GM18507 (cell line): ENCODE results near the gene C4A.
A peak's percentile ranks its signal among the peaks of the same experiment; 100 is the strongest.
"Not testable (repeated sequence)": the region's sequence is repeated elsewhere in the genome, so short reads cannot be mapped to it uniquely, and the experiment has no call there.

Experiments
- DNase-seq: peaks from one replicate; pipeline ENCODE4 v3.0.0; 2011; ENCODE audit warnings: low read depth; ENCODE audit not compliant: insufficient read length; ENCODE audit errors: extremely low spot score
- FAIRE-seq: peaks from 2 replicates; lab custom pipeline; 2011; peaks lifted over from hg19 to GRCh38; lab: Jason Lieb, UNC

The C4A gene

GRCh38 chr6:31981744-31982143 lies at the start of gene C4A:
Gene C4A (plus strand): TSS chr6:31982057. CDS start chr6:31982108, 51 bp downstream.
- DNase-seq, FAIRE-seq: not testable (repeated sequence)

- FAIRE-seq, DNase-seq: not testable (repeated sequence)
Observed at GRCh38 chr6:31932137-31932536, 49.7 kb upstream of the C4A start.

GRCh38 chr6:31933537-31933936 lies 48.3 kb upstream of the C4A start:
- DNase-seq (no peak), FAIRE-seq (no peak)

DNA sequence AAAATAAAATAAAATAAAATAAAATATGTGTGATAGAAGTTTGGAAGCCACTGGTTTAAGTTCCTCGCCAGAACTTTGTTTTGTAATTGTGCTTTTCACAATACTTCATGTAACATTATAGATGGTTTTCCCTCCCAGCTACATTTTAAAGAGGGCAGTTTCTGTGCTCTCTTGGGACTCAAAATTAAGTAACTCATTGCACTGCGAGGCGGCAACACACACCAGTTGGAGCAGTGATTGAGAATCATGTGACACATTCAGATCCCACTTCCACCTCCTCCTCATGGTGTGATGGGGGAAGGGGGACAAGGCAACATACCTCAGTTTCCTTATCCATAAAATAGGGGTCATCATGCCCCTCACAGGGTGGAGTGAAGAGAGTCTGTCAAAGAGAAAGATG lies 46.8 kb upstream of the C4A start:
- FAIRE-seq (no peak), DNase-seq (no peak)

DNA sequence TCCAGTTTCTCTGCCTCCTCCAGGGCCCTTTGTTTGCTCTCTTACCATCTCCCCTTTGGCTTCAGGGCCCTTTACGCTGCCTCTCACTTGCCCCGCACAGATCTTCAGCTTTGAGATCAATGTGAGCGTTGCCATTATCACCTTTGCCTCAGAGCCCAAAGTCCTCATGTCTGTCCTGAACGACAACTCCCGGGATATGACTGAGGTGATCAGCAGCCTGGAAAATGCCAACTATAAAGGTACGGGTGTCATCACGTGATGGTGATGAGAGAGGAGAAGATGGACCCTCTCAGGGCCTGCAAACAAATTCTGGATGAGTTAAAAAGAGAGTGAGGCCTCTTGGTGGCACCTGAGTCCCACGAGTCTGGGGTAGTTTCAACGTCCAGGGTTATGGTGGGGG lies 46.0 kb upstream of the C4A start:
- no peak for FAIRE-seq

DNA sequence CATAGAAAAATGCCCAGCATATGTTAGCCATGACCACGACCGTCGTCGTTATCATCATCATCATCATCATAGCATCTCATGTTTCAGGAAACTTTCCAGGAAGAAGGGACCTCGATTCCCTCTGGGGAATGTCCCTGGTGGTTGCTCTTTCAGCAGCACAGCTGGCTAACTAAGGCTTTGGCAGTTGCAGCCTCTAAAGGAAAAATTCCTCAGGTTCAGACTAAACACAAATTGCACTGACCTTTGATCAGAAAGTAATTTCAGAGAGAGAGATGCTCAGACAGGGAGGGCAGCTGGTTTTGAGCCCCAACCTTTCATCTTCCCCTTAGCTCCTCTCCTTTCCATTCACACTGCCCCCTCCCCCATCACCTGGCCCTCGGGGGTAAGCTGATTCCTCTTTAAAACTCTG lies 41.6 kb upstream of the C4A start:
- no peak for FAIRE-seq
- DNase-seq: no peak

More for the DNA sequence above, 46.0 kb upstream of the C4A start:
- no peak for DNase-seq

- DNase-seq (no peak), FAIRE-seq (no peak)
Observed at GRCh38 chr6:31943742-31944141, 38.1 kb upstream of the C4A start.

DNA sequence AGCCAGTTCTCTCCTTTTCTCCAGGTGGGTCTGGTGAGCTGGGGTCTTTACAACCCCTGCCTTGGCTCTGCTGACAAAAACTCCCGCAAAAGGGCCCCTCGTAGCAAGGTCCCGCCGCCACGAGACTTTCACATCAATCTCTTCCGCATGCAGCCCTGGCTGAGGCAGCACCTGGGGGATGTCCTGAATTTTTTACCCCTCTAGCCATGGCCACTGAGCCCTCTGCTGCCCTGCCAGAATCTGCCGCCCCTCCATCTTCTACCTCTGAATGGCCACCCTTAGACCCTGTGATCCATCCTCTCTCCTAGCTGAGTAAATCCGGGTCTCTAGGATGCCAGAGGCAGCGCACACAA lies 36.7 kb upstream of the C4A start:
- FAIRE-seq: no peak

DNA sequence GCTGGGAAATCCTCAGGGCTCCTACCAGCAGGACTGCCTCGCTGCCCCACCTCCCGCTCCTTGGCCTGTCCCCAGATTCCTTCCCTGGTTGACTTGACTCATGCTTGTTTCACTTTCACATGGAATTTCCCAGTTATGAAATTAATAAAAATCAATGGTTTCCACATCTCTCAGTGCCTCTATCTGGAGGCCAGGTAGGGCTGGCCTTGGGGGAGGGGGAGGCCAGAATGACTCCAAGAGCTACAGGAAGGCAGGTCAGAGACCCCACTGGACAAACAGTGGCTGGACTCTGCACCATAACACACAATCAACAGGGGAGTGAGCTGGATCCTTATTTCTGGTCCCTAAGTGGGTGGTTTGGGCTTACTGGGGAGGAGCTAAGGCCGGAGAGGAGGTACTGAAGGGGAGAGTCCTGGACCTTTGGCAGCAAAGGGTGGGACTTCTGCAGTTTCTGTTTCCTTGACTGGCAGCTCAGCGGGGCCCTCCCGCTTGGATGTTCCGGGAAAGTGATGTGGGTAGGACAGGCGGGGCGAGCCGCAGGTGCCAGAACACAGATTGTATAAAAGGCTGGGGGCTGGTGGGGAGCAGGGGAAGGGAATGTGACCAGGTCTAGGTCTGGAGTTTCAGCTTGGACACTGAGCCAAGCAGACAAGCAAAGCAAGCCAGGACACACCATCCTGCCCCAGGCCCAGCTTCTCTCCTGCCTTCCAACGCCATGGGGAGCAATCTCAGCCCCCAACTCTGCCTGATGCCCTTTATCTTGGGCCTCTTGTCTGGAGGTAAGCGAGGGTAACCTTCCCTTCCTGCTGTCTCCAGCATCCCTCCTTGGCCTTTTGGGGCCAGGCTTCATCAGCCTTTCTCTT lies 36.1 kb upstream of the C4A start, which contains the start of gene CFB:
Gene CFB, plus strand, starts transcription at position 589 of the 863 bp plus-strand sequence. Its CDS starts 127 bp downstream, at position 716.
- FAIRE-seq: no peak

More for the DNA sequence above, 36.7 kb upstream of the C4A start:
- no peak for DNase-seq

GRCh38 chr6:31946370-31946885 lies 35.4 kb upstream of the C4A start:
- FAIRE-seq: no peak
- DNase-seq: no peak

More for the DNA sequence above, 36.1 kb upstream of the C4A start, which contains the start of gene CFB:
- DNase-seq: no peak

GRCh38 chr6:31947070-31947675 lies 34.7 kb upstream of the C4A start:
- no peak for FAIRE-seq
- no peak for DNase-seq

- DNase-seq: no peak
- FAIRE-seq: no peak
Observed at GRCh38 chr6:31947864-31948263, 34.0 kb upstream of the C4A start.

DNA sequence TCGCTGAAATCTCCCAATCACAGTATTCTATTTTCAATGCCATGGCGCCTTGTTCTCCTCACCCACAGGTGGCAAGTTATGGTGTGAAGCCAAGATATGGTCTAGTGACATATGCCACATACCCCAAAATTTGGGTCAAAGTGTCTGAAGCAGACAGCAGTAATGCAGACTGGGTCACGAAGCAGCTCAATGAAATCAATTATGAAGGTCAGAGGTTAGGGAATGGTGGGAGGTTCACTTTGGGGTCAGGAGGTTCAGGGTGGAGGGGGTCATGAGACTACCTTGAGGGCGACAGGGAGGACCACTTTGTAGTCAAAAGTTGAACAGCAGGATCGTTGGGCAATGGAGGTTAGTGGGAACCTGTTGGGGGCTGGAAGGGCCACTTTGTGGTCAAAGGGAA lies 33.6 kb upstream of the C4A start:
- no peak for FAIRE-seq

DNA sequence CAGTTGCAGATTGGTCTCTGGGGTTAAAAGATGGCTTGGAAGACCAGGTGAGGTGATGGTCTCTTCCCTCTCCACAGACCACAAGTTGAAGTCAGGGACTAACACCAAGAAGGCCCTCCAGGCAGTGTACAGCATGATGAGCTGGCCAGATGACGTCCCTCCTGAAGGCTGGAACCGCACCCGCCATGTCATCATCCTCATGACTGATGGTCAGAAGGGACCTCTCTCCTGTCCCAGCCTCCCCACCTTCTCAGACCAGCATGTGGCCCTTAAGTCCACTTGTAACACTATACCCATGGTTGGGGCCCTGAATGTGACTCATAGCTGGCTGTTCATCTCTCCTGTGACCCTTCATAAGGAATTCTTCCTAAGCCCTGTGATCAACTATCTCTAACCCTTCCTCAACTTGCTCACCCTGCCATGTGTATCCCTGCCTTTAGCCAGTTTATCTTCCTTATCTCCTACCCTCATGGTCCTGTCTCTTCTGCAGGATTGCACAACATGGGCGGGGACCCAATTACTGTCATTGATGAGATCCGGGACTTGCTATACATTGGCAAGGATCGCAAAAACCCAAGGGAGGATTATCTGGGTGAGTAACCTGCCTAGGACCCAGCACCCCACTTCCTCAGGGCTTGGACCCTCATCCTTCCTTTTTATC lies 33.0 kb upstream of the C4A start:
- no peak for FAIRE-seq
- DNase-seq: no peak

More for the DNA sequence above, 33.6 kb upstream of the C4A start:
- no peak for DNase-seq

GRCh38 chr6:31949926-31950548 lies 31.8 kb upstream of the C4A start:
- FAIRE-seq (no peak), DNase-seq (no peak)

GRCh38 chr6:31952140-31952805 lies 29.6 kb upstream of the C4A start:
- FAIRE-seq (peak; percentile 5), DNase-seq (no peak)

- DNase-seq: no peak
- no peak for FAIRE-seq
Observed at GRCh38 chr6:31952890-31953289, 29.0 kb upstream of the C4A start.

- no peak for FAIRE-seq
Observed at GRCh38 chr6:31954511-31954910, 27.3 kb upstream of the C4A start.

DNA sequence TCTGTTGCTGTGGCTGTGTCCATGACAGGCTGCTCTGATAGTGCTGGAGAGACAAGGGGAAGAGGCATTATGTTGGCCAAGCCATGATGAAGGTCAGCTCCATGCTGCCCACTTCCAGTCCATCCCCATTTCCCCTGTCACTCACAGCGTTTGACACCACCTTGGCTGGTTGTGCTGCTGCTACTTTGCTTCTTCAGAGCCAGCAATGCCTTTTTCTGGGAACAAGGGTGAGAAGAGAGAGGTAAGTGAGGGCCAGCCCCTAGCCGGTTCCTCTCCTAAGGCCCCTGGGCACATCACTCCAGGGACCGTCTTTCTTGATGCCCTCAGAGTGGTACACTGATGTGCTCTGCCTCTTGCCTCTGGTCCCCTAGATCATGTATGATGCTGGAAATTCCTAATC lies 25.1 kb upstream of the C4A start:
- no peak for DNase-seq
- FAIRE-seq: no peak

More at GRCh38 chr6:31954511-31954910, 27.3 kb upstream of the C4A start:
- DNase-seq: no peak
